HG02759 (cell line): ENCODE results near the gene CTIF.

Experiments used
- ATAC-seq: cut with Tn5 transposase; IDR thresholded peaks from one replicate; pipeline ENCODE4 v1.9.1; 2021; ENCODE audit warnings: mild to moderate bottlenecking, moderate library complexity; ENCODE audit not compliant: unreplicated experiment

Gene CTIF

DNA sequence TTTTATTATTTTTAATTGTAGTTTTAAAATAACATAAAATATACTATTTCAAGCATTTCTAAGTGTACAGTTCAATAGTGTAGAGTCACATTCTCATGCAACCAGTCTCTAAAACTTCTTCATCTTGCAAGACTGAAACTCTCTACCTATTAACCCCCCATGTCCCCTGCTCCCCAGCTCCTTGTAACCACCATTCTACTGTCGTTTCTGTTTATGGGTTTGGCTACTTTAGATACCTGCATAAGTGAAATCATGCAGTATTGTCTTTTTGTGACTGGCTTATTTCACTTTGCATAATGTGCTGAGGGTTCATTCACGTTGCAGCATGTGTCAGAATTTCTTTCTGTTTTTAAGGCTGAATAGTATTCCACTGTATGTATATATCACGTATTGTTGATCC, 272.6 kb downstream of the CTIF start:
- no peak for ATAC-seq

DNA sequence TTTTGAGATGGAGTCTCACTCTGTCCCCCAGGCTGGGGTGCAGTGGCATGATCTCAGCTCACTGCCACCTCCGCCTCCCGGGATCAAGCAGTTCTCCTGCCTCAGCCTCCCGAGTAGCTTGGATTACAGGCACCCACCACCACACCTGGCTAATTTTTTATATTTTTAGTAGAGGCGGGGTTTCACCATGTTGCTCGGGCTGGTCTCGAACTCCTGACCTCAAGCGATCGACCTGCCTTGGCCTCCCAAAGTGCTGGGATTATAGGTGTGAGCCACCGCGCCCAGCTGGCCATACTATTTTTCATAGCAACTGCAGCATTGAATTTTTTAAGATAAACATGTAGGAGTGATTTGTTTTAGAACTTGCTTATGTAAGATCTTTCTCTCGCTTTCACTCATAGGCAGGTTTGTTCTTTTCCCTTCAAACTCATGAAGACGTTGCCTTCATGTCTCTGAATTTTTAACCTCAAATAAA, 273.2 kb downstream of the CTIF start:
- ATAC-seq, result peak; percentile 41

DNA sequence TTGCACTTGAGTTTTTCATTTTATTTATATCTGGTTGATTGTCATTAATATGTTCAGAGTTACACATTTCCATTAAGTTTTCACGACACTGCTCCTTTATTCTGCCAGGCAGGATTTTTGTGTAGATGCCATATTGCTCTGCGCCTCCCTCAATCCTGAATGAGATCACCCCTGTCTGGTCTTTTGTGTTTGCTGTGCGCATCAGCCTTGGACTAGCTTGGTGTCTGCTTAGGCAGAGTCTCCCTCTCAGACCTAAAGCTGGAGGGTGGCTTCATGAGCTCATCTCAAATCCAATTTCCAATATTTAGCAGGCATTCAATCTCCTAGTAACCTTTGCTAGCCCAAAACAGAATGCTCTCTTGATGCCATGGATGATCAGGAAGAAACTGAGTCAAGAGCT, 274.5 kb downstream of the CTIF start:
- no peak for ATAC-seq

GRCh38 chr18:48813833-48814489, 275.1 kb downstream of the CTIF start:
- no peak for ATAC-seq

DNA sequence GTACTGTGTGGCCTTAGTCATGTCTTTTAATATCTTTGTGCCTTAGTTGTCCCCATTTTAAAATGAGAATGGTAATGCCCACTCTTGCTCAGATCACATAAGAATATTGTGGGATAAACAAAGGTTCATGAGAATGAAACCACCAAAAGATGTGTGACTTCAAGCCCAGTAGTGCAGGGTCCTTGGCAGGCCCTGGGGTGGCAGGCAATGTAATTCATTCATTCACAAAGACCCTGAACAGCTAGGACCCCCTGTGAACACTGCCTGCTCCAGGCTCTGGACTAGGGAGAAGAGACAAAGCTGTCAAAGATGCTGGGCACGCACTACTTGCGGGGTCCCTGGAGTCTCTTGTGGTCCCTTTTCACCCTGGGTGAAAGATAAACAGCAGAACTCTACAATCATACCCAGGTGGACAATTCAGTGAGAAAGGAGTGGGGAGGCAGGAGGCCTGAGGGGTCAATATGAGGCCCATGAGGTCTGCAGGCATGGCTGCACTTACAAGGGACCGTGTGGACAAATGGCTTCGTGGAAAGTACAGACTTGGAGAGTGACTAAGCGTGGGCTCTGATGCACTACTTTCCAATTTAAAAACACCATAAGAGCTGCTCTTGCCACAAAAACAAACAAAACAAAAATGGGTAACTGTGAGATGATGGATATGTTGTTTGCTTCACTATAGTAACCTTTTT, 275.8 kb downstream of the CTIF start:
- no peak for ATAC-seq

GRCh38 chr18:48815179-48815515, 276.3 kb downstream of the CTIF start:
- no peak for ATAC-seq

DNA sequence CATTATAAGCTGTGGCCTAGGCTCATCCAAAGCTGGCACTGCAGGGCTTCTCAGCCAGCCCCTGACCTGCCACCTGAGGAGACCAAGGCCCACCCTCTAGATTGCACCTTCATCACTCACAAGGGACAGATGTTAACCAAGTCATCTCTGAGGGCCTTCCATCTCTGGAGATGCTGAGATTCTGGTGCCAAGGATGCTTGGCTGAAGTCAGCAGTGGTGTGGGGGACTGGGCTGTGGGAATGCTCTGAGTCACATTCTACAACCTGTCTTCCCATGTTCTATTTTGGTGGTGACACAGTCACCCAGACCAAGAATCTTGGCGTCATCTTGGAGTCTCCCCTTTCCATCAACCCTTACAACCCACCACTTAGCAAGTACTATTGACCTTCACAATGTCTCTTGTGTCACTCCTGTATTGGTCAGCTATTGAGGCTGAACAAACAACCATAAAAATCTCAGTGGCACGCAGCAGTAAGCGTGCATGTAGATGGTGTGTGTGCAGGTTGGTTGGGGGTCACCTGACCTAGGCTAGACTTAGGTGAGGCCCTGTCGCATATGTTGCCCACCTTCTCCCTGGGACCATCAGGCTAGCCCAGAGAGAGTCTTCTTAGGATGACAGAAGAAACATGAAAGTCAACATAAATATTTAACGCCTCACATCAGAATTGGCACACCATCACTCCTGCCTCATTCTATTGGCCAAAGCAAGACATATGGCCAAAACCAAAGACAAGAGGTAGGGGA, 276.9 kb downstream of the CTIF start:
- no peak for ATAC-seq

- ATAC-seq, result no peak
These were observed 277.7 kb downstream of the CTIF start for GRCh38 chr18:48816554-48816953.

DNA sequence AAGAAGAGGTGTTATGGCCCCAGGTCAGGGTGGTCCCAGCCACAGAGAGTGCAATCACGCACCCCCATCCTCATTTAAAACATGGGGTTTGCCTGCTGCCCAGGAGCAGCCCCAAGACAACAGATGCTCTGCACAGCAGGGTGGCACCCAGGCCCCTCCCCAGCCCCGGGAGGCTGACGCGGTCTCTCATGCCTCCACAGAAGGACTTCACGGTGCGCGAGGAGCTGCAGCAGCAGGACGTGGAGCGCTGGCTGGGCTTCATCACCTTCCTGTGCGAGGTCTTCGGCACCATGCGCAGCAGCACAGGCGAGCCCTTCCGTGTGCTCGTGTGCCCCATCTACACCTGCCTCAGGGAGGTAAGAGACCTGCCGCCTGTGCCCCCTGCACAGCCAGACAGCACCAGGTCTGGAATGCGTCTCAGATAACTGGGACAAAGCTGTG, 278.2 kb downstream of the CTIF start:
- no peak for ATAC-seq

DNA sequence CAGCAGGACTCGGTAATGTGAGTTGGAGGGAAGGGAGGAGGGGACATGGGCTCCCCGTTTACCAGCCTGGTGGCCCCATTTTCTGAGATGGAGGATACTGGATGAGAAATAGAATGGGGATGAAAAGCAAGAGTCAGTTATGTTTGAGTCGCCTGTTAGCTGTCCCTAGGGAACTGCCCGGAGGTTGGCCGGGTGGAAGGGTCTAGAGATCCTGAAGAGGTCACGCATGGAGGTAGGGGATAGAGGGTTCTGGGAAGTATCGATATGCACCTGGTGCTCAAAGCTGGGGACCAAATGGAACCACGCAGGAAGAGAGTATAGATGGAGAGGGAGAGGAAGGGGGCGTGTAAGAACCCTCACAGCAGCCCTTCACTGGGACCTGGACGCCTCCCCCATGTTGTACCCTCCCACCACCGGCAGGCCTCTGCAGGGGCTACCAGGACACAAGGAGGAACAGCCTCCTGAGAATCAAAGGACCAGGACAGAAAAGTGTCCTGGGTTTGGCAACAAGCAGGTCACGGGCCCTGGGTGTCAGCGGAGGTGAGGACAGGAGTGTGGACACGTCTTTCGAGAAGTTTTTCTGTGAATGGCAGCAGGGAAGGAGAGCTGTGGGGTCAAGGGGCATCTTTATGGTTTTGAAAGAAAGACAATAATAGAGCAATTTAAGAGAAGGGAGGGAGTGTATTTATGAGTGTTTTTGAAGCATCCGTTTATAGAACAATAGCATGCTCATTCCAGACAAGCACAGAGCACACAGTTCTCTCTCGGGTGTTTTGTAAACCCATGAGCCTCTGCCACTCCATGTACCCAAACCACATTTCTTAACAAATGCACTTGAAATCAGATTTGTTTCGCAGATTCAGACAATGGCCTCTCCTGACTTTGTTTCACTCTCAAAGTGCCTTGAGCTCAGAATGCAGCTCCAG, 279.8 kb downstream of the CTIF start:
- ATAC-seq, result no peak

GRCh38 chr18:48819276-48819675, 280.4 kb downstream of the CTIF start:
- ATAC-seq, result no peak

GRCh38 chr18:48819781-48820482, 281.1 kb downstream of the CTIF start:
- no peak for ATAC-seq

DNA sequence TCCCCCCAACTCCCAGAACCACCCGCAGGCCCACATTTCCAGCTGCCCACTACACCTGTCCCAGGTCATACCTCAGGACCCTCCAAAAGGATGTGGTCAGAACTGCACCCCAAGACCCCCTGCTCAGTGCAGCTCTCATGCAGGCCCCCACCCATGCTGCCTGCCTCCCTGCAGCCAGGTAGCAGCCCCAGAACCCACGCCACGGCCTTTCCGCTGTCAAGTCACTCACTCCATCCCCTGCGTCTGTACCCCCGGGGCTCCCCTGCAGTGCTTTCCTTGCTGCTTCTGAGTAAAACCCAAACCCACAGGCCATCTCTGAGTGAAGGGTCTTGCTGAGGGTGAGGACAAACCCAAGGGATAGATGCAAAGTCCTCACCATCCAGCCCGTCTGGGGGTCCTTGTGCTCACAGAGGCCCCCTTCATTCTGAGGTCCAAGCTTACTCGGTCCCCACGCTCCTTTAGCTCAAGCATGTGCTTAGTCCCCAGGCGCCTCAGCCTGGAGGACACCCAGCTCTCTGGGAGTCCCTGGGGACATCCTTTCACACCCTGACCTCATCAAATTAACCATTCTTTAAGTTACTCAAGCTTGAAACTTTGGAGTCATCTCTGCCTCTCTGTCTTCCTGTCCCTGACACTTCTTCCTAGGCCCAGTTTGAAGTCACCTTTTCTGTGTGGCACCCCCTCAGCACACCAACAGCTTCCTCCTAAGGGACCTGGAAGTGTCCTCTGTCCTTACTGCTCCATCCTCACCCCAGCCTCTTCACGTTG, 281.8 kb downstream of the CTIF start:
- ATAC-seq, result peak; percentile 95

- ATAC-seq, result peak; percentile 17
These were observed 282.4 kb downstream of the CTIF start for GRCh38 chr18:48821251-48821590.

DNA sequence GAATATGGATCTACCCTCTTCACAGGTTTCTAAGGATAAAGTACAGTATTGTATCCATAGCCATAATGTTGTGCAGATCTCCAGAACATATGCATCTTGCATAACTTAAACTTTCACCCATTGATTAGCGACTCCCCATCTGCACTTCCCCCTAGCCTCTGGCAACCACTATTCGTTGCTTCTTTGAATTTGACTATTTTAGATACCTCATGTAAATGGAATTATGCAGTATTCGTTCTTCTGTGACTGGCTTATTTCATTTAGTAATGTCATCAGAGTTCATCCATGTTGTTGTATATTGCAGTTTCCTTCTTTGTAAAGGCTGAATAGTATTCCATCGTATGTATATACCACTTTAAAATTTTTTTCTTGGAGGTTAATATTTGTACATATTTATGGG, 283.0 kb downstream of the CTIF start:
- ATAC-seq, result no peak

GRCh38 chr18:48824231-48824970, 285.6 kb downstream of the CTIF start:
- ATAC-seq, result no peak

DNA sequence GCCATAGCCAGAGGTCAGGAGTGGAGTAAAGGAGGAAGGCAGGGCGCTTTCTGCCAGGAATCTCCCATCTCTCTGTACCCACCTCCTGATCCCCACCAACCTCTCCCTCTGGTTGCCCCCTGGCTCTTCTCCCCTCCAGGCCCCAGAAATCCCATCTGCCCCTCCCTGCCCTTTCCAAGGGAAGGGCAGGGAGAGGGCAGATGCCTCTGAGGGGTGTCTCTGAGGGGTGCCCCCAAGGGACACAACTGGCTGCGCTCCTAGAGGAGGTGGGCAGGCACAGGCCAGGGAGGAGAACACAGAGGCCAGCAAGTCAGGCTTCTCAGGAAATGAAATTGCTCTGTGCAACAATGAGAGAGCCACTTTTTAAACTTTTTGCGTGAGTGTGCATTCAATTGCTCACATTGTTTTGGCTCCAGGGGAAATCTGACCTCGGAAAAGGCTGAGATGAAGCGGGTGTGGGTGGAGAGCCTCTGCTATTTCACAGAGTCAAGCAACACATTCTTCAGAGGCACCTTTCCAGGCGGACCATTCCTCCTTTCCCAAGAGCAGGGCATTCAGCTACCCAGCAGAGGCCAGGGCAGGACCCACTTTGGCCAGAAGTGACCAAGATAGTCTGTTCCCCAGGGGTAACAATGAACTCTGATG, 286.4 kb downstream of the CTIF start:
- ATAC-seq, result no peak

DNA sequence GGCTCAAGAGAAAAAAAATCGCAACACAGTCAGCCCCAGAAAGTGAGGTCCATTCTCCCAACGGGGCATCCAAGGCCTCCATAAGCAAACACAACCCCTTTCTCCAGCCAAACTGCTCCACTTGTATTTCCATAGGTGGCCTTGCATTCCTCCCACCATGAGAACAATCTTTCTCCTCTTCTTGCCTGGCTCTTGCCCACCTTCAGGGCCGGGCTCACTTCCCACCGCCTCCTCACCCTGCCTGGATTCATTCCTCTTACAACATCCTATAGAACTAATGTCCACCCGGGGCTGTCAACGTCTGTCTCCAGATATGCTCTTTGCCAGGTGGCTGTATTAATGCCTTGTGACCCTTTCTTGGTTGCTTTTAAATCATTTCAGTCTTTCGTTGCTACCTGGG, 287.4 kb downstream of the CTIF start:
- no peak for ATAC-seq

DNA sequence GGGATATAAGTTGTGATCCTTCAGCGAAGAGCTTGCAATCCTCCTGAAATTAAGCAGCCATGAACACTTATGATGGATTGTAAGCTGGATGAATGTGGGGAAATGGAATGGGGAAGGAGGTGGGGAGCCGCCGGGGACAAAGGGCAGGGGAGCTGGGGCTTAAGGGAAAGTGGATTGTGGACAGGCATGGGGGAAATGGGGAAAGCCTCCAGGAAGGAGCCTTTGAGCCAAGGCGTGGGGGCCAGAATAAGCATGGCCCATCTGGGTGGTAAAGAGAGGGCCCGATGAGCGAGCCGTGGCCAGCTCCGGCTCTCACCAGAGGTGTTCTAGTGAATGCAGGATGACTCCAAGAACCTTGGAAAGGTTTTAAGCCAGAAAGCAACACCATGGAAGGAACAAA, 288.0 kb downstream of the CTIF start:
- ATAC-seq, result no peak
